Osteoblast (primary cell): ENCODE measurements around the gene MYOZ2. TPM values are rescaled to one million over a fixed set of nuclear protein-coding genes. Genes with fewer than 3 reads are reported as not detected.

Source experiments
- DNase-seq: peaks from one replicate; pipeline ENCODE4 v3.0.0; 2011; ENCODE audit warnings: low spot score, mixed read lengths; ENCODE audit not compliant: insufficient read length; ENCODE audit errors: missing footprints
- H2AFZ ChIP-seq: 2 replicates; pipeline ENCODE4 v1.6.0; 2011; ENCODE audit warnings: mild to moderate bottlenecking, low read length
- H3K27ac ChIP-seq: 2 replicates; pipeline ENCODE4 v1.5.1; 2011; ENCODE audit warnings: mild to moderate bottlenecking, low read depth, low read length, moderate library complexity
- H3K27me3 ChIP-seq: 2 replicates; pipeline ENCODE4 v1.6.0; 2012; ENCODE audit warnings: mild to moderate bottlenecking, control low read depth, inconsistent platforms, low read length, moderate library complexity; ENCODE audit not compliant: insufficient read depth
- H3K36me3 ChIP-seq: 2 replicates; pipeline ENCODE4 v1.5.1; 2011; ENCODE audit warnings: mild to moderate bottlenecking, low read length, control low read depth, moderate library complexity; ENCODE audit not compliant: insufficient read depth
- H3K4me1 ChIP-seq: 2 replicates; pipeline ENCODE4 v1.5.1; 2011; ENCODE audit warnings: mild to moderate bottlenecking, low read length, control low read depth, moderate library complexity; ENCODE audit not compliant: insufficient read depth
- H3K4me2 ChIP-seq: 2 replicates; pipeline ENCODE4 v1.6.0; 2011; ENCODE audit warnings: mild to moderate bottlenecking, low read length; ENCODE audit not compliant: insufficient read depth
- H3K4me3 ChIP-seq: fragments of 200-600 bp; sonication (generic); 3 replicates; pipeline ENCODE4 v1.5.1; 2012; ENCODE audit warnings: mild to moderate bottlenecking, low read length, inconsistent platforms; ENCODE audit not compliant: insufficient read depth
- H3K79me2 ChIP-seq: 2 replicates; pipeline ENCODE4 v1.6.0; 2012; ENCODE audit warnings: mild to moderate bottlenecking, low read length, control low read depth, inconsistent platforms; ENCODE audit not compliant: insufficient read depth
- H3K9me3 ChIP-seq: 2 replicates; pipeline ENCODE4 v1.5.1; 2011; ENCODE audit warnings: low read depth, low read length, control low read depth
- H4K20me1 ChIP-seq: 2 replicates; pipeline ENCODE4 v1.6.0; 2012; ENCODE audit warnings: mild to moderate bottlenecking, low read length, control low read depth; ENCODE audit not compliant: insufficient read depth
- total RNA-seq: library from RNA; depleted of rRNA; stranded (reverse); fragments of >200 nt; gene quantifications from 2 replicates; pipeline ENCODE4 v1.2.3, GENCODE V29; 2012
- TF ChIP-seq, protein P1 (sequence below): IDR thresholded peaks from 2 replicates; pipeline ENCODE4 v1.5.1; 2011; ENCODE audit warnings: mild to moderate bottlenecking, low read depth, low read length, moderate library complexity; ENCODE audit errors: extremely low read depth

Gene MYOZ2
- total RNA-seq, 1 donor: 0.36 TPM

DNA sequence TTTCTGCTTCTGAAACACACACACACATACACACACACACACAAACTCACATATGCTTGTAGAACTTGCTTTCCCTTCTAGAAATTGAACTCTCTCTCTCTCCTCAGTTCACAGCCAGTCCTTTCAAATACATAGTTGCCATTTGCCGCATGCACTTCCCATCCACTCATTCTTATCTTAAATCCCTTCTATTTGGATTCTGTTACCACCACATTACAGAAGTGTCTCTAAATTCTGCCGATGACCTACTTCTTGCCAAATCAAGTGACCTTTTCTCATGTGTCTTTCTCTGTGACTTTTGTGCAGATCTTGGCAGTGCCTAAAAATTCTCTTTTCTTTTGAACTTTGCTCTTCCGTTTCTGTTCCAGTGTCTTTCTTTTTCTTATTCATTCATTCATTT lies 7.5 kb upstream of the MYOZ2 start:
- H3K36me3 ChIP-seq: no peaks in the 10 kb centered on the region
- peaks cover 28% of the 10 kb centered on the region for H3K4me1 ChIP-seq
- no peaks in the 10 kb centered on the region for H3K79me2 ChIP-seq
- H3K9me3 ChIP-seq: no peaks in the 10 kb centered on the region
- no peak overlapping the region for H3K4me3 ChIP-seq
- no peak overlapping the region for H2AFZ ChIP-seq
- TF ChIP-seq, protein P1, sequence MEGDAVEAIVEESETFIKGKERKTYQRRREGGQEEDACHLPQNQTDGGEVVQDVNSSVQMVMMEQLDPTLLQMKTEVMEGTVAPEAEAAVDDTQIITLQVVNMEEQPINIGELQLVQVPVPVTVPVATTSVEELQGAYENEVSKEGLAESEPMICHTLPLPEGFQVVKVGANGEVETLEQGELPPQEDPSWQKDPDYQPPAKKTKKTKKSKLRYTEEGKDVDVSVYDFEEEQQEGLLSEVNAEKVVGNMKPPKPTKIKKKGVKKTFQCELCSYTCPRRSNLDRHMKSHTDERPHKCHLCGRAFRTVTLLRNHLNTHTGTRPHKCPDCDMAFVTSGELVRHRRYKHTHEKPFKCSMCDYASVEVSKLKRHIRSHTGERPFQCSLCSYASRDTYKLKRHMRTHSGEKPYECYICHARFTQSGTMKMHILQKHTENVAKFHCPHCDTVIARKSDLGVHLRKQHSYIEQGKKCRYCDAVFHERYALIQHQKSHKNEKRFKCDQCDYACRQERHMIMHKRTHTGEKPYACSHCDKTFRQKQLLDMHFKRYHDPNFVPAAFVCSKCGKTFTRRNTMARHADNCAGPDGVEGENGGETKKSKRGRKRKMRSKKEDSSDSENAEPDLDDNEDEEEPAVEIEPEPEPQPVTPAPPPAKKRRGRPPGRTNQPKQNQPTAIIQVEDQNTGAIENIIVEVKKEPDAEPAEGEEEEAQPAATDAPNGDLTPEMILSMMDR: no peak
- H3K27me3 ChIP-seq: no peaks in the 10 kb centered on the region
- H3K27ac ChIP-seq: no peak overlapping the region
- no peaks in the 10 kb centered on the region for H4K20me1 ChIP-seq
- H3K4me2 ChIP-seq: no peak overlapping the region
- no peak for DNase-seq

DNA sequence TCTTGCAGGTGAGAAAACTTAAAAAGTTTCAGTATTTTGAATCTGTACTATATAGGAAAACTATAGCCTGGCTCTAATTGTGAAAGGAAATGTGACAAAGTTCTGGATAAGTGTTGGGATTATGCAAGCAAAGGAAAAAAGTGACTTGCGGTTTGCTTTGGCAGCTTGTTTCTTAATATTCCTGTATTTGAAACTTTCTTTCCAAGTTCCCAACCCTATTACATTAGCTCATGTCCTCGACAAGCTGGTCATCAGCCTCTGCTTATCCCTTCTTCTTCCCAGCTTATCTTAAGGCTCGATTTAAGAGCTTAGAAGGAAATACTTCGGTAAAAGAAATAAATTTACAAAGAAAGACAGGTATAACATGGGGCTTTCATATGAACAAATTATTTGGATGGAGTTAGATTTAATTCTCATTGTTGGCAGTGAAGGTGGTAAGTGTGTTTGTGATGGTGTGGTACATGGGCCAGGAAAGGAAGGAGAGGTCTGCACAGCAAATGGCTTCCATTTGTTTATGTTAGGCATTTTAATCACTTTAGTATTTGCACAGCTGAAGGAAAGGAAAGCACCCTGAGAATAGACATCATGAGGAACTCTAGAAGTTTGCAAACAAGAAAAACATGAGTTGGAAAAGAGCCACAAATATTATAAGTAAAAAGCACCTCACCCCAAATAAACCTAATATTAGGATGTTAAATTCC lies 5.1 kb upstream of the MYOZ2 start:
- Histone ChIP-seq H2AFZ (peak overlapping the region; percentile 61), H3K4me1 (peaks cover 26% of the 10 kb centered on the region), H3K9me3 (no peaks in the 10 kb centered on the region), H4K20me1 (no peaks in the 10 kb centered on the region), H3K27me3 (no peaks in the 10 kb centered on the region), H3K4me3 (no peak overlapping the region), H3K79me2 (no peaks in the 10 kb centered on the region), H3K36me3 (no peaks in the 10 kb centered on the region), H3K4me2 (peak overlapping the region; percentile 5), H3K27ac (peak overlapping the region; percentile 53)
- DNase-seq: no peak
- TF ChIP-seq, protein P1: no peak

DNA sequence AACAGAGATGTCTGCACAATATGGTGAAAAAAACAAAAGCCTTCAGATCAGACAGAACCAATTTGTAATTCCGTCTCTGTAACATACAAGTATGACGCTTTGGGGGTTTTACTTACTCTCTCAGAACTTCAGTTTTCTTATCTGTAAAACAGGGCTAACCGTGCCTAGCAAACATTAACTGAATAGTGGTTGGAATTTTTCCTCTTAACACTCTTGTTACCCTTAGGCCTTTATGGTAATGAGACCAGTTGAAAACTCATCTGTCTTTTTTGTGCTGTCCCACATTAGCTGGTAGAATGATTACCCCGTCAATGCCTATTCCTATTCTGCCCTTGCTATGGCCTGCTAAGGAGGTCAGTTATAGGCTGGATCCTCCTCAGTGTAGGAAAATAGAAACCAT lies 4.5 kb upstream of the MYOZ2 start:
- no peak for DNase-seq
- no peaks in the 10 kb centered on the region for H3K79me2 ChIP-seq
- no peaks in the 10 kb centered on the region for H3K36me3 ChIP-seq
- no peak overlapping the region for H3K4me2 ChIP-seq
- TF ChIP-seq, protein P1: no peak
- H3K4me1 ChIP-seq: peaks cover 32% of the 10 kb centered on the region
- H3K27ac ChIP-seq: no peak overlapping the region
- H4K20me1 ChIP-seq: no peaks in the 10 kb centered on the region
- no peaks in the 10 kb centered on the region for H3K9me3 ChIP-seq
- H2AFZ ChIP-seq: no peak overlapping the region
- H3K4me3 ChIP-seq: no peak overlapping the region
- no peaks in the 10 kb centered on the region for H3K27me3 ChIP-seq

DNA sequence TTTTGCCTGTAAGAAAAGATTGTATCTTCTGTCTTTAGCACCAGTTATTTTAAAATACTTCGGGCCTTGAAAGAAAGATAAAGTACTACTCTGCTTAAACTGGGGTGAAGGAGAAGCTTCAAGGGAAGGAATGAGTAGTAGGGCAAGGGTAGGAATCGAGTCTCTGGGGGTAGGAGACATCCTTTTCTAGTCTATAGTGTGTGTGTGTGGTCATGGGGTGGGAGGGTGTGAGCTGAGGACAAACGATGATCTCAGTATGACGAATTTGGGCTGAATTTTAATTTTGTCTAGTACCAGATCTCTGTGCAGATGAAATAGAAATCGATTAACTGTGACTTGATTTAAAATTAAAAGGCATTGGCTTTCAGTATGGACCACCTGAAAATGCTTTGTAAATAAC lies 3.3 kb upstream of the MYOZ2 start:
- TF ChIP-seq, protein P1: no peak
- Histone ChIP-seq H3K79me2 (no peaks in the 10 kb centered on the region), H3K36me3 (no peaks in the 10 kb centered on the region), H3K4me2 (peak overlapping the region; percentile 58), H2AFZ (peak overlapping the region; percentile 86), H3K4me1 (peaks cover 34% of the 10 kb centered on the region), H3K9me3 (no peaks in the 10 kb centered on the region), H3K27ac (peak overlapping the region; percentile 69), H3K4me3 (no peak overlapping the region), H3K27me3 (no peaks in the 10 kb centered on the region), H4K20me1 (no peaks in the 10 kb centered on the region)
- DNase-seq: no peak
